Liver (tissue), 3 donors: ENCODE measurements around the gene DNAH8.

Source experiments
- CTCF ChIP-seq: fragments of 150-350 bp; IDR thresholded peaks from 2 replicates; pipeline ENCODE4 v1.5.1; 2017; ENCODE audit warnings: improper control_type of control experiment, low read depth, low read length; ENCODE audit not compliant: missing input control
- HNF4A ChIP-seq, 2 donors: conservative IDR thresholded peaks; 2 replicates each; pipeline ENCODE4 v1.6.1; 2016; ENCODE audit warnings: antibody characterized with exemption in 2 of 2, mild to moderate bottlenecking in 2 of 2
- MAX ChIP-seq: IDR thresholded peaks from 2 replicates; pipeline ENCODE4 v1.6.1; 2016; ENCODE audit warnings: antibody characterized with exemption
- RAD21 ChIP-seq, 2 donors: IDR thresholded peaks; 2 replicates each; pipeline ENCODE4 v1.6.1; 2016; ENCODE audit warnings: antibody characterized with exemption in 2 of 2, mild to moderate bottlenecking in 2 of 2
- REST ChIP-seq: IDR thresholded peaks from 2 replicates; pipeline ENCODE4 v1.6.1; 2016; ENCODE audit warnings: antibody characterized with exemption, mild to moderate bottlenecking
- TAF1 ChIP-seq: conservative IDR thresholded peaks from 2 replicates; pipeline ENCODE4 v1.6.1; 2016; ENCODE audit warnings: antibody characterized with exemption, mild to moderate bottlenecking
- TF ChIP-seq, protein P1 (sequence below): IDR thresholded peaks from 2 replicates; pipeline ENCODE4 v1.6.1; 2016; ENCODE audit warnings: antibody characterized with exemption
- donor health status: healthy.
- donor health status: healthy.

GRCh38 chr6:38815250-38815649, 100.1 kb downstream of the DNAH8 start:
- TF ChIP-seq, protein P1, sequence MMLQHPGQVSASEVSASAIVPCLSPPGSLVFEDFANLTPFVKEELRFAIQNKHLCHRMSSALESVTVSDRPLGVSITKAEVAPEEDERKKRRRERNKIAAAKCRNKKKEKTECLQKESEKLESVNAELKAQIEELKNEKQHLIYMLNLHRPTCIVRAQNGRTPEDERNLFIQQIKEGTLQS: no peak
- TF ChIP-seq CTCF: no peak
- TF ChIP-seq MAX: no peak
- TF ChIP-seq TAF1: no peak
- TF ChIP-seq HNF4A (conservative IDR thresholded peaks at IDR 0.05): no peak
- no peak for TF ChIP-seq RAD21 (IDR thresholded peaks at IDR 0.05)
- TF ChIP-seq REST: no peak
